ENCODE measurements around the gene MED1. TPM values are rescaled to one million over a fixed set of nuclear protein-coding genes. Genes with fewer than 3 reads are reported as not detected.

Gene MED1
- total and polyA plus RNA-seq, 2 donors (not counting 1 experiment from before 2014, with no cell fraction given) = 13.1 to 59.1 TPM

DNA sequence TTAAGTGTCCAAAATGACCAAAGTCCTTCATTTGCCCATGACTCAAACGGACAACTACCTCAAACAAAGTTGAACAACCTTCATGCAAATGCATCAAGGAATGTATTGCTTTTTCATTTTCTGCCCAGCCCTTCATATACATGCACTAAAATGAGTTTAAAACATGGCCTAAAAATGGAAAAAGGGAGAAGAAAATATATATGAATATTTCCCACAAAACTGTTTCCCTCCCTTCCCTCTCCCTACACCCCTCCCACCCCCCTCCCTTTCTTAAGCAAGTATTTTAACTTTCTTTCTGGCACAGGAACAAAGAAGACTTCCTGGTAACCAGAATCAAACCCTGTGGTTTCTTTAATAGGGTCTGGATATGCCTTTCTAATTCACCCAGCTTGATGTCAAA, 44.1 kb downstream of the MED1 start:
- no peak overlapping the region for H3K27ac Mint-ChIP-seq
- H3K4me1 Mint-ChIP-seq = peaks cover 3% of the 10 kb centered on the region
- no peaks in the 10 kb centered on the region for H3K27me3 ChIP-seq (replicated peaks in 1 of 4; ENCODE audit: control extremely low read depth in 1 of 4, control insufficient read depth in 3 of 4, insufficient read depth in 4 of 4, low read length in 3 of 4)
- H4K20me1 ChIP-seq (ENCODE audit: control insufficient read depth, insufficient read depth, low read length, poor library complexity, severe bottlenecking) = peaks cover 10% of the 10 kb centered on the region
- intact Hi-C loops (cut with micrococcal nuclease) = loop anchor here (10.0 kb wide), 3 partner anchors 132 to 578 kb away; partner anchors contain the start of genes PSMD3 and RPL19
- H3K4me2 ChIP-seq (replicated peaks; ENCODE audit: low read depth, low read length, poor library complexity, severe bottlenecking) = no peak overlapping the region
- H2AFZ ChIP-seq (ENCODE audit: insufficient read depth, low read depth, low read length, poor library complexity, severe bottlenecking) = no peak overlapping the region
- DNase-seq = no peak
- peaks cover 7 to 41% of the 10 kb centered on the region in 2 experiments for H3K36me3 ChIP-seq (replicated peaks in 1 of 2; ENCODE audit: control extremely low read depth in 1 of 2, control insufficient read depth in 1 of 2, extremely low read depth in 1 of 2, insufficient read depth in 2 of 2, low read length in 1 of 2)
- H3K4me1 ChIP-seq (ENCODE audit: control insufficient read depth in 2 of 2, insufficient read depth in 2 of 2, low read length in 2 of 2) = peaks cover 3 to 4% of the 10 kb centered on the region in 2 donors
- 100% methylated on average over 1 of the region's 1 CpG for WGBS (ENCODE audit: insufficient coverage)
- H3K27me3 Mint-ChIP-seq = no peaks in the 10 kb centered on the region
- H3K9me3 ChIP-seq (ENCODE audit: control extremely low read depth in 1 of 3, control insufficient read depth in 2 of 3, insufficient read depth in 1 of 3, low read length in 2 of 3) = no peaks in the 10 kb centered on the region
- H3K4me3 Mint-ChIP-seq = no peak overlapping the region
- ATAC-seq (ENCODE audit: low read depth) = no peak
- H3K9ac ChIP-seq (ENCODE audit: low read length) = no peak overlapping the region
- ChIA-PET POLR2A (no interaction called here), CTCF (no interaction called here)
- TF ChIP-seq, protein P1, sequence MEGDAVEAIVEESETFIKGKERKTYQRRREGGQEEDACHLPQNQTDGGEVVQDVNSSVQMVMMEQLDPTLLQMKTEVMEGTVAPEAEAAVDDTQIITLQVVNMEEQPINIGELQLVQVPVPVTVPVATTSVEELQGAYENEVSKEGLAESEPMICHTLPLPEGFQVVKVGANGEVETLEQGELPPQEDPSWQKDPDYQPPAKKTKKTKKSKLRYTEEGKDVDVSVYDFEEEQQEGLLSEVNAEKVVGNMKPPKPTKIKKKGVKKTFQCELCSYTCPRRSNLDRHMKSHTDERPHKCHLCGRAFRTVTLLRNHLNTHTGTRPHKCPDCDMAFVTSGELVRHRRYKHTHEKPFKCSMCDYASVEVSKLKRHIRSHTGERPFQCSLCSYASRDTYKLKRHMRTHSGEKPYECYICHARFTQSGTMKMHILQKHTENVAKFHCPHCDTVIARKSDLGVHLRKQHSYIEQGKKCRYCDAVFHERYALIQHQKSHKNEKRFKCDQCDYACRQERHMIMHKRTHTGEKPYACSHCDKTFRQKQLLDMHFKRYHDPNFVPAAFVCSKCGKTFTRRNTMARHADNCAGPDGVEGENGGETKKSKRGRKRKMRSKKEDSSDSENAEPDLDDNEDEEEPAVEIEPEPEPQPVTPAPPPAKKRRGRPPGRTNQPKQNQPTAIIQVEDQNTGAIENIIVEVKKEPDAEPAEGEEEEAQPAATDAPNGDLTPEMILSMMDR (IDR thresholded peaks at IDR 0.05) = no peak
- no peak for TF ChIP-seq EZH2 (IDR thresholded peaks at IDR 0.05; ENCODE audit: borderline replicate concordance, insufficient read depth, low read depth, low read length, poor library complexity, severe bottlenecking)
- no peaks in the 10 kb centered on the region for H3K9me3 Mint-ChIP-seq (ENCODE audit: insufficient read depth)
- H3K4me3 ChIP-seq (ENCODE audit: control extremely low read depth in 1 of 5, extremely low read depth in 1 of 5, insufficient read depth in 1 of 5, low read depth in 2 of 5, low read length in 4 of 5) = no peak overlapping the region
- H3K27ac ChIP-seq (ENCODE audit: low read length in 2 of 2) = no peak overlapping the region
- peaks cover under 1% of the 10 kb centered on the region for H3K79me2 ChIP-seq (ENCODE audit: control insufficient read depth, insufficient read depth, low read length)

DNA sequence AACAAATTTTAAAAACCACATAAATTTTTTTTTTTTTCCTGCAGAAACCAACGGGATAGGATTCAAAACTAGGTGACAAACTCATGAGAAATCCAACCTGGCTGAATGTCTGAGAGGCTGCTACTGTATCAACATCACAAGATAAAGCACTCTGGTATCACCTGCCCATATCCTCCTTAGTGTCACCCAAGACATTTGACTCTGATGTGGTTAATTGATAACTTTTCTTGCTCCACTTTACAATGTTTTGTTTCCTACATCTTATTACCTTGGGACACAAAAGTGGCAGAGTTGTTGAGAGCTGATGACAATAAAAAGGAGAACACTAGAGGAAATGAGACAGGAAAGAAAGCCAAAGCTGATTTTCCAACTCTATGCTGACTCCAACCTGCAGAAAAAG, 45.6 kb downstream of the MED1 start:
- H3K9me3 Mint-ChIP-seq (ENCODE audit: insufficient read depth) = no peaks in the 10 kb centered on the region
- DNase-seq (no peak), ATAC-seq (ENCODE audit: low read depth) (no peak)
- Histone ChIP-seq H3K79me2 (ENCODE audit: control insufficient read depth, insufficient read depth, low read length) (peaks cover 16% of the 10 kb centered on the region), H3K27me3 (replicated peaks in 1 of 4; ENCODE audit: control extremely low read depth in 1 of 4, control insufficient read depth in 3 of 4, insufficient read depth in 4 of 4, low read length in 3 of 4) (no peaks in the 10 kb centered on the region), H3K27ac (ENCODE audit: low read length in 2 of 2) (no peak overlapping the region), H3K4me2 (replicated peaks; ENCODE audit: low read depth, low read length, poor library complexity, severe bottlenecking) (no peak overlapping the region), H3K9ac (ENCODE audit: low read length) (no peak overlapping the region), H3K9me3 (ENCODE audit: control extremely low read depth in 1 of 3, control insufficient read depth in 2 of 3, insufficient read depth in 1 of 3, low read length in 2 of 3) (no peaks in the 10 kb centered on the region), H4K20me1 (ENCODE audit: control insufficient read depth, insufficient read depth, low read length, poor library complexity, severe bottlenecking) (peaks cover 15% of the 10 kb centered on the region), H2AFZ (ENCODE audit: insufficient read depth, low read depth, low read length, poor library complexity, severe bottlenecking) (no peak overlapping the region), H3K4me1 (ENCODE audit: control insufficient read depth in 2 of 2, insufficient read depth in 2 of 2, low read length in 2 of 2) (peaks cover 8% of the 10 kb centered on the region in 2 donors), H3K4me3 (ENCODE audit: control extremely low read depth in 1 of 5, extremely low read depth in 1 of 5, insufficient read depth in 1 of 5, low read depth in 2 of 5, low read length in 4 of 5) (no peak overlapping the region), H3K36me3 (replicated peaks in 1 of 2; ENCODE audit: control extremely low read depth in 1 of 2, control insufficient read depth in 1 of 2, extremely low read depth in 1 of 2, insufficient read depth in 2 of 2, low read length in 1 of 2) (peaks cover 7 to 35% of the 10 kb centered on the region in 2 experiments)
- intact Hi-C loops (cut with micrococcal nuclease) = loop anchor here (10.0 kb wide), 3 partner anchors 131 to 579 kb away; partner anchors contain the start of genes PSMD3 and RPL19
- ChIA-PET POLR2A (no interaction called here), CTCF (no interaction called here)
- no peaks in the 10 kb centered on the region for H3K27me3 Mint-ChIP-seq
- TF ChIP-seq, protein P1 (IDR thresholded peaks at IDR 0.05) = no peak
- WGBS (ENCODE audit: insufficient coverage) = no CpG with 5 or more reads among the region's 1 CpG
- H3K4me3 Mint-ChIP-seq = no peak overlapping the region
- peaks cover 7% of the 10 kb centered on the region for H3K4me1 Mint-ChIP-seq
- no peak overlapping the region for H3K27ac Mint-ChIP-seq
